T-cell (primary cell): ENCODE results near the gene SSTR3. TPM values are rescaled to one million over a fixed set of nuclear protein-coding genes. Genes with fewer than 3 reads are reported as not detected.
"Not testable (repeated sequence)": the region's sequence is repeated elsewhere in the genome, so short reads cannot be mapped to it uniquely, and the experiment has no call there.

ENCODE experiments used
- ATAC-seq, 4 experiments: fragments of 200-7000 bp in 3 of 4; fragments of 150-1000 bp in 1 of 4; cut with Tn5 transposase; replicated peaks in 1 of 4; 1 replicate in 3 of 4; 2 replicates in 1 of 4; pipeline ENCODE4 v1.10.0; 2021; ENCODE audit warnings: moderate library complexity in 3 of 4, mild to moderate bottlenecking in 2 of 4, moderate number of reproducible peaks in 1 of 4
- CTCF ChIA-PET, 2 donors: fragments of 300-600 bp; sonication (Branson Sonifier 250); formaldehyde crosslinking; loops; one replicate each; lab custom pipeline; 2022; ENCODE audit warnings: antibody characterized with exemption in 2 of 2; lab: Charles Lee
- POLR2A ChIA-PET, 2 donors: fragments of 300-600 bp; sonication (Branson Sonifier 250); formaldehyde crosslinking; loops; one replicate each; lab custom pipeline; 2022; ENCODE audit warnings: antibody characterized with exemption in 2 of 2; lab: Charles Lee
- DNase-seq, 35 experiments: peaks; one replicate each; pipeline versions ENCODE4 v3.0.0 to v3.0.0-alpha.2; 2013 to 2023
- H3K27ac ChIP-seq: one replicate; pipeline ENCODE4 v1.5.1; 2013; ENCODE audit warnings: low read length
- H3K27me3 ChIP-seq, 2 experiments: replicated peaks in 1 of 2; 1 replicate in 1 of 2; 2 replicates in 1 of 2; pipeline versions ENCODE4 v1.6.1 to v1.7.0; 2013; ENCODE audit warnings: low read length in 1 of 2, mixed read lengths in 1 of 2; ENCODE audit not compliant: control insufficient read depth in 2 of 2, insufficient read depth in 2 of 2; ENCODE audit errors: extremely low read depth in 1 of 2
- H3K36me3 ChIP-seq, 2 donors: 1 replicate in 1 of 2; 2 replicates in 1 of 2; pipeline versions ENCODE4 v1.6.1 to v1.7.0; 2013; ENCODE audit warnings: low read length in 1 of 2; ENCODE audit not compliant: control insufficient read depth in 2 of 2, insufficient read depth in 1 of 2; ENCODE audit errors: extremely low read depth in 1 of 2
- H3K4me1 ChIP-seq, 2 experiments: 1 replicate in 1 of 2; 2 replicates in 1 of 2; pipeline versions ENCODE4 v1.6.1 to v1.7.0; 2013; ENCODE audit warnings: low read length in 2 of 2, mixed read lengths in 1 of 2; ENCODE audit not compliant: insufficient read depth in 2 of 2, control insufficient read depth in 1 of 2; ENCODE audit errors: extremely low read depth in 1 of 2
- H3K4me3 ChIP-seq, 2 donors: 1 replicate in 1 of 2; 2 replicates in 1 of 2; pipeline versions ENCODE4 v1.5.1 to v1.7.0; 2013; ENCODE audit warnings: mild to moderate bottlenecking in 2 of 2, low read length in 1 of 2, moderate library complexity in 1 of 2; ENCODE audit not compliant: control insufficient read depth in 1 of 2; ENCODE audit errors: extremely low read depth in 1 of 2
- H3K9me3 ChIP-seq: 2 replicates; pipeline ENCODE4 v1.7.0; 2013
- H3K27ac Mint-ChIP-seq, 2 donors: one replicate each; pipeline ENCODE4 v1.8.0; 2020 to 2021; ENCODE audit warnings: mild to moderate bottlenecking in 2 of 2, mixed read lengths in 2 of 2
- H3K27me3 Mint-ChIP-seq, 2 donors: one replicate each; pipeline ENCODE4 v1.8.0; 2021 to 2022; ENCODE audit warnings: mixed read lengths in 2 of 2
- H3K36me3 Mint-ChIP-seq: one replicate; pipeline ENCODE4 v1.8.0; 2021; ENCODE audit warnings: mixed read lengths
- H3K4me1 Mint-ChIP-seq, 3 donors: one replicate each; pipeline ENCODE4 v1.8.0; 2020 to 2022; ENCODE audit warnings: mixed read lengths in 3 of 3, mild to moderate bottlenecking in 1 of 3
- H3K4me3 Mint-ChIP-seq, 3 donors: one replicate each; pipeline ENCODE4 v1.8.0; 2020 to 2022; ENCODE audit warnings: mild to moderate bottlenecking in 3 of 3, mixed read lengths in 3 of 3, moderate library complexity in 3 of 3
- H3K9me3 Mint-ChIP-seq, 3 donors: one replicate each; pipeline ENCODE4 v1.8.0; 2020 to 2022; ENCODE audit warnings: mixed read lengths in 3 of 3
- WGBS: methylation state at CpG from one replicate; pipeline ENCODE4 v1.1.5; 2013; ENCODE audit warnings: missing lambda C conversion rate; ENCODE audit not compliant: insufficient coverage; 5-methylcytosine and 5-hydroxymethylcytosine counted together
- total RNA-seq, 35 experiments: library from RNA in 6 of 35; stranded (reverse) in 6 of 35; fragments of 120-200 nt in 1 of 35; gene quantifications; one replicate each; pipeline versions ENCODE4 v1.2.1 to v1.2.4 and lab custom pipeline; 2013 to 2026

The SSTR3 gene
- total RNA-seq, 5 donors from 2014 or later (not counting 1 experiment from before 2014, with no cell fraction given) = 4.6 to 8.7 (median 5.3) TPM

GRCh38 chr22:37201443-37201820 is 10.8 kb downstream of the SSTR3 start:
- CTCF ChIA-PET, DNase-seq, H3K36me3 Mint-ChIP-seq, H3K27ac ChIP-seq, H3K9me3 ChIP-seq, H3K27me3 Mint-ChIP-seq, H3K4me3 ChIP-seq, H3K27me3 ChIP-seq, H3K36me3 ChIP-seq, POLR2A ChIA-PET, H3K9me3 Mint-ChIP-seq, ATAC-seq: not testable (repeated sequence)
- H3K4me3 Mint-ChIP-seq = peak overlapping the region in 1 of 3 donors; percentile 31
- peaks cover 15 to 64% of the 10 kb centered on the region in 2 experiments for H3K4me1 ChIP-seq
- 100% methylated on average over 1 of the region's 6 CpGs for WGBS
- peaks cover 36 to 44% (median 40%) of the 10 kb centered on the region in 3 donors for H3K4me1 Mint-ChIP-seq
- peak overlapping the region in 1 of 2 donors; percentile 61 for H3K27ac Mint-ChIP-seq

GRCh38 chr22:37199760-37200108 is 12.5 kb downstream of the SSTR3 start:
- Mint-ChIP-seq H3K36me3 (no peaks in the 10 kb centered on the region), H3K4me1 (peaks cover 36 to 52% (median 45%) of the 10 kb centered on the region in 3 donors), H3K9me3 (no peaks in the 10 kb centered on the region), H3K27ac (peak overlapping the region; percentile 97 to 98), H3K27me3 (no peaks in the 10 kb centered on the region), H3K4me3 (peak overlapping the region; percentile 28 to 86 (median 81))
- peak overlapping the region in 1 of 2 donors; percentile 78 for H3K4me3 ChIP-seq
- no peaks in the 10 kb centered on the region for H3K9me3 ChIP-seq
- H3K36me3 ChIP-seq = no peaks in the 10 kb centered on the region
- POLR2A ChIA-PET = interaction anchor here (0.5 to 0.8 kb wide), 2 partner anchors 50 to 67 kb away, joined by 3 to 4 read pairs; partner anchors contain the start of gene IL2RB (in 1 of the 2)
- DNase-seq (peak in 1 of 35 experiments; percentile 24), ATAC-seq (no peak)
- peaks cover 15 to 53% of the 10 kb centered on the region in 2 experiments for H3K4me1 ChIP-seq
- H3K27ac ChIP-seq = peak overlapping the region; percentile 94
- CTCF ChIA-PET = interaction anchor here (0.6 to 2.4 kb wide), 17 partner anchors 10 to 1815 kb away, joined by 3 to 24 read pairs (median 4); partner anchors contain the start of gene IFT27 (in 1 of the 2)
- no peaks in the 10 kb centered on the region for H3K27me3 ChIP-seq
- 30% methylated on average over 11 of the region's 12 CpGs for WGBS

- peak overlapping the region; percentile 81 to 86 (median 84) for H3K4me3 Mint-ChIP-seq
- H3K27ac Mint-ChIP-seq = peak overlapping the region; percentile 97 to 98
- H3K36me3 ChIP-seq = no peaks in the 10 kb centered on the region
- no peaks in the 10 kb centered on the region for H3K27me3 ChIP-seq
- ATAC-seq (peak; percentile 93 to 97 (median 95)), DNase-seq (peak; percentile 90 to 100 (median 97))
- H3K9me3 ChIP-seq = no peaks in the 10 kb centered on the region
- peak overlapping the region; percentile 94 for H3K27ac ChIP-seq
- H3K4me3 ChIP-seq = peak overlapping the region; percentile 55 to 78
- H3K9me3 Mint-ChIP-seq = no peaks in the 10 kb centered on the region
- peaks cover 15 to 54% of the 10 kb centered on the region in 2 experiments for H3K4me1 ChIP-seq
- H3K4me1 Mint-ChIP-seq = peaks cover 37 to 56% (median 47%) of the 10 kb centered on the region in 3 donors
- WGBS = under 1% methylated on average over 58 of the region's 58 CpGs
- no peaks in the 10 kb centered on the region for H3K27me3 Mint-ChIP-seq
- POLR2A ChIA-PET = interaction anchor here (0.5 to 0.8 kb wide), 3 partner anchors 44 to 67 kb away, joined by 3 to 12 read pairs (median 4); partner anchors contain the start of gene IL2RB (in 1 of the 2)
- H3K36me3 Mint-ChIP-seq = no peaks in the 10 kb centered on the region
- CTCF ChIA-PET = interaction anchor here in 1 of 2 donors (0.6 to 2.4 kb wide), 20 partner anchors 10 to 1816 kb away, joined by 3 to 24 read pairs (median 3); partner anchors contain the start of gene IFT27
Measured at GRCh38 chr22:37199103-37199759, 13.0 kb downstream of the SSTR3 start.

DNA sequence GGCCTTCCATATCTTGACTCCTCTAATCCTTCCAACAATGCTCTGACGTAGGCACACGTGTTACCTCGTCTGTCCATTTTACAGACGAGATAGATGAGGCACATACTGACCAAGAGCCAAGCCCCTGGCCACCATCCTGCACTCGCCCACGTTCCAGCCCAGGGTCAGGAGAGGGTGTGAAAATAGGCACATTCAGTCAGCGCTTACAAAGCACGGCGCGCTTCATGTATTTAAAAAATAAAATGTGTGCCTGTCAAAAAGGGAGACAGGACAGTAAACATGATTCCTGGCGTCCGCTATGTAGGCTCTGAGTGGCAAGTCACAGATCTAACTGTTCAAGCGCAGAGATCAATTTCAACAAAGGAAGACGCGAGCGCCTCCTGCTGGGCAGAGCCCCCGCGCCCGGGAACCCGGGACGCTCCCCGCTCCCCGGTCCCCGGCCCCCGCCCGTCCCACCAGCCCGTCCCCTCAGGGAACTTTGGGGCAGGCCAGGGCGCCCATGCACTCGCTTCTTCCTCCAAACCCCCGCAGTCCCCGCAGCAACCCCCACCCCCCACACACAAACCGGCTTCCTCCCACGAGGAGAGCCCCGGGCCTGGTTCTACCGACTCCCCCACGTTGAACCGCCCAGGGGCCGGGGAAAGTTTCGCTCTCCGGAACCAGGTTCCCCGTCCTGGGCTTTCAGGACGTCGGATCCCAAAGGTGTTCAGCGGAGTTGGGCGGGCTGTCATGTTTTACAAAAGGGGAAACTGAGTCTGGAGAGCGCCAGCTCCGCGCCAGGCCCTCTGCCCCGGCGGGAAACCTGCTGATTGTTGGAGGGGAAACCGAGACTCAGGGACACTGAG is 13.8 kb downstream of the SSTR3 start:
- H3K27me3 ChIP-seq = no peaks in the 10 kb centered on the region
- peak overlapping the region; percentile 94 for H3K27ac ChIP-seq
- H3K27me3 Mint-ChIP-seq = no peaks in the 10 kb centered on the region
- H3K27ac Mint-ChIP-seq = peak overlapping the region; percentile 97 to 98
- peak; percentile 71 to 94 (median 88) for DNase-seq
- no peaks in the 10 kb centered on the region for H3K9me3 Mint-ChIP-seq
- H3K36me3 Mint-ChIP-seq = no peaks in the 10 kb centered on the region
- H3K4me3 Mint-ChIP-seq = peak overlapping the region; percentile 81 to 86 (median 84)
- peak; percentile 38 to 46 (median 44) for ATAC-seq
- H3K4me1 ChIP-seq = peaks cover 15 to 58% of the 10 kb centered on the region in 2 experiments
- H3K4me1 Mint-ChIP-seq = peaks cover 44 to 58% (median 55%) of the 10 kb centered on the region in 3 donors
- POLR2A ChIA-PET = interaction anchor here in 1 of 2 donors (0.7 kb wide), 1 partner anchor 45 kb away, joined by 12 read pairs; no protein-coding TSS in a partner anchor
- H3K4me3 ChIP-seq = peak overlapping the region; percentile 55 to 78
- WGBS = 3% methylated on average over 45 of the region's 51 CpGs
- H3K36me3 ChIP-seq = no peaks in the 10 kb centered on the region
- no peaks in the 10 kb centered on the region for H3K9me3 ChIP-seq
- CTCF ChIA-PET = interaction anchor here (0.6 to 2.4 kb wide), 16 partner anchors 11 to 1410 kb away, joined by 3 to 24 read pairs (median 3); no protein-coding TSS in a partner anchor

DNA sequence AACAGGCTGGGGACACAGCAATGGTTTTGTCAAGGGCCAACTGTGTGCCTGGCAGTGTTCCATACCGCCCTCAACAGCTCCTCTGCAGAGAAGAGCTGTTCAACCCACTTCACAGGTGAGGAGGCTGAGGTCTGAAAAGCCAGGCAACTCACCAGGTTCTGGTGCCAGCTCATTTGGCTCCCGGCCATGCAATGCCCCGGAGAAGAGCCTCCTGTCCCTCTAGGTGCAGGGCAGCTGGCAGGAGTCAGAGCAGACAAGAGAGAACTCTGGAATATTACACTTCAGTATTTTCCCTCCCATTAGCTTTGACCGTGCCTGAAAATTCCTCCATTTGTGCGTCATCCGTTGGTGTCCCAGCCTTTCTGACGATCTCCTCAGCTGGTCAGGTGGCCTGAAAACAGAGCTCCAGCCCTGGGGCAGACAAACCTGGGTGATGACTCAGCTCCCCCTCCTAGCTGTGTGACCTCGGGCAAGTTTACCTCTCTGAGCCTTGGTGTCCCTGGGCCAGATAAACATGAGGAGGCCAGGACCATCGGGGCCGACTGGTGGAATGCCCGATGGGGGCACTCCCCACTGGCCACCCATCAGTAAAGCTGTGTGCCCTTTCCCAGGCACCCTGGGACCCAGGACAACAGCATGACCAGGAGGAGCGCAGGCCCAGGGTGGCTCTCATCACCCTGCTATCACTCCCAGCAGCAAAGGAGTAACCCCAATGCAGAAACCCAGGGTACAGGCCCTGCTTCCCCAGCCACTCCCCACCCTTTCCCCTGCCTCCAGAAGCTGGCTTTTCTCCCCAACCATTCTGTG is 14.6 kb downstream of the SSTR3 start:
- H3K36me3 ChIP-seq = no peaks in the 10 kb centered on the region
- no peak for DNase-seq
- peaks cover 17 to 60% of the 10 kb centered on the region in 2 experiments for H3K4me1 ChIP-seq
- Mint-ChIP-seq H3K36me3 (no peaks in the 10 kb centered on the region), H3K27ac (peak overlapping the region; percentile 97 to 98), H3K4me1 (peaks cover 52 to 65% (median 63%) of the 10 kb centered on the region in 3 donors), H3K9me3 (no peaks in the 10 kb centered on the region), H3K27me3 (no peaks in the 10 kb centered on the region), H3K4me3 (peak overlapping the region; percentile 81 to 86 (median 84))
- ChIA-PET CTCF (interaction anchor here (0.6 to 2.3 kb wide), 6 partner anchors 31 to 1411 kb away, joined by 3 to 13 read pairs (median 3); partner anchors contain the start of gene IFT27 (in 1 of the 2)), POLR2A (no interaction called here)
- H3K4me3 ChIP-seq = peak overlapping the region; percentile 49 to 78
- 84% methylated on average over 11 of the region's 12 CpGs for WGBS
- peak overlapping the region; percentile 79 for H3K27ac ChIP-seq
- H3K27me3 ChIP-seq = no peaks in the 10 kb centered on the region
- ATAC-seq = no peak
- no peaks in the 10 kb centered on the region for H3K9me3 ChIP-seq
